Measurements from ENCODE around the gene MAP2K7. TPM values are rescaled to one million over a fixed set of nuclear protein-coding genes. Genes with fewer than 3 reads are reported as not detected.
"Not testable (repeated sequence)": the region's sequence is repeated elsewhere in the genome, so short reads cannot be mapped to it uniquely, and the experiment has no call there.

The MAP2K7 gene
- total RNA-seq, 1 donor from 2014 or later = 38.6 TPM

GRCh38 chr19:7858109-7858770, 45.4 kb upstream of the MAP2K7 start:
- TF ChIP-seq CTCF (IDR thresholded peaks at IDR 0.05) = no peak
- no peak overlapping the region for H3K4me3 ChIP-seq
- H3K9me3 ChIP-seq = no peaks in the 10 kb centered on the region
- peaks cover 15% of the 10 kb centered on the region for H3K4me1 ChIP-seq
- intact Hi-C loops (cut with DNase I) = no loop called here
- DNase-seq (no peak), ATAC-seq (no peak)
- peaks cover 13% of the 10 kb centered on the region for H3K27me3 ChIP-seq (ENCODE audit: low read depth)
- no peaks in the 10 kb centered on the region for H3K36me3 ChIP-seq
- H3K27ac ChIP-seq = no peak overlapping the region

GRCh38 chr19:7859087-7859486, 44.6 kb upstream of the MAP2K7 start:
- intact Hi-C loops (cut with DNase I); H3K9me3 ChIP-seq; H3K4me3 ChIP-seq; H3K36me3 ChIP-seq; DNase-seq; H3K27ac ChIP-seq; ATAC-seq: not testable (repeated sequence)
- Histone ChIP-seq H3K4me1 (peaks cover 11% of the 10 kb centered on the region), H3K27me3 (ENCODE audit: low read depth) (peaks cover 20% of the 10 kb centered on the region)

- intact Hi-C loops (cut with DNase I) = no loop called here
- peaks cover 20% of the 10 kb centered on the region for H3K27me3 ChIP-seq (ENCODE audit: low read depth)
- no peak for DNase-seq
Measured at GRCh38 chr19:7859831-7860713, 43.6 kb upstream of the MAP2K7 start.

GRCh38 chr19:7860714-7861618, 42.7 kb upstream of the MAP2K7 start:
- intact Hi-C loops (cut with DNase I) = no loop called here
- no peaks in the 10 kb centered on the region for H3K36me3 ChIP-seq
- H3K27me3 ChIP-seq (ENCODE audit: low read depth) = peaks cover 20% of the 10 kb centered on the region
- DNase-seq (no peak), ATAC-seq (no peak)
- H3K4me3 ChIP-seq = no peak overlapping the region
- TF ChIP-seq CTCF (IDR thresholded peaks at IDR 0.05) = no peak
- no peaks in the 10 kb centered on the region for H3K9me3 ChIP-seq
- peaks cover 11% of the 10 kb centered on the region for H3K4me1 ChIP-seq
- no peak overlapping the region for H3K27ac ChIP-seq

More at GRCh38 chr19:7859831-7860713, 43.6 kb upstream of the MAP2K7 start:
- Histone ChIP-seq H3K36me3 (no peaks in the 10 kb centered on the region), H3K9me3 (no peaks in the 10 kb centered on the region), H3K4me3 (no peak overlapping the region), H3K4me1 (peaks cover 11% of the 10 kb centered on the region), H3K27ac (no peak overlapping the region)
- no peak for ATAC-seq
- TF ChIP-seq CTCF (IDR thresholded peaks at IDR 0.05) = no peak

GRCh38 chr19:7861619-7862412, 41.9 kb upstream of the MAP2K7 start:
- Histone ChIP-seq H3K27ac (no peak overlapping the region), H3K36me3 (no peaks in the 10 kb centered on the region), H3K9me3 (no peaks in the 10 kb centered on the region), H3K4me3 (peak overlapping the region; percentile 38), H3K27me3 (ENCODE audit: low read depth) (peaks cover 20% of the 10 kb centered on the region), H3K4me1 (peaks cover 11% of the 10 kb centered on the region)
- peak; percentile 10 for TF ChIP-seq CTCF (IDR thresholded peaks at IDR 0.05)
- no peak for DNase-seq
- peak in 1 of 2 donors; percentile 5 for ATAC-seq
- intact Hi-C loops (cut with DNase I) = no loop called here
